HepG2 (cell line): Measurements from ENCODE around the gene RPS2. TPM values are rescaled to one million over a fixed set of nuclear protein-coding genes. Genes with fewer than 3 reads are reported as not detected.
"Not testable (repeated sequence)": the region's sequence is repeated elsewhere in the genome, so short reads cannot be mapped to it uniquely, and the experiment has no call there.

Experiments used
- ATAC-seq: fragments of 200-7000 bp; cut with Tn5 transposase; 3 replicates; pipeline ENCODE4 v1.9.1; 2020; ENCODE audit warnings: mild to moderate bottlenecking, moderate library complexity
- BruUV-seq: library from RNA; stranded (reverse); fragments of 400-500 nt; replicated peaks from 2 replicates; lab custom pipeline; 2021; lab: Mats Ljungman, UMichigan
- CTCF ChIA-PET: fragments of 300-600 bp; formaldehyde crosslinking; extraction: SDS; loops from one replicate; lab custom pipeline; 2021; ENCODE audit warnings: low total read pairs, inconsistent platforms, low intra/inter-chr PET ratio; lab: Yijun Ruan, JAX
- POLR2A ChIA-PET: fragments of 350-600 bp; sonication (Branson Sonifier 250); formaldehyde crosslinking; loops from one replicate; lab custom pipeline; 2020; ENCODE audit warnings: antibody characterized with exemption, inconsistent platforms; lab: Yijun Ruan, JAX
- DNase-seq: peaks from one replicate; pipeline ENCODE4 v3.0.0-alpha.2; 2015; ENCODE audit warnings: low spot score
- FAIRE-seq: peaks from 3 replicates; lab custom pipeline; 2011; peaks lifted over from hg19 to GRCh38; lab: Jason Lieb, UNC
- H2AFZ ChIP-seq: one replicate; pipeline ENCODE4 v1.6.1; 2011; ENCODE audit warnings: low read length, inconsistent platforms
- H3K27ac ChIP-seq: fragments of 300-600 bp; 3 replicates; pipeline ENCODE4 v1.8.0; 2011; ENCODE audit warnings: mixed run types, mild to moderate bottlenecking, mixed read lengths, low read length, inconsistent platforms; ENCODE audit not compliant: insufficient read depth; ENCODE audit errors: extremely low read length
- H3K27me3 ChIP-seq, 2 experiments: fragments of 200-600 bp in 1 of 2; 2 replicates in 1 of 2; 3 replicates in 1 of 2; pipeline versions ENCODE4 v1.6.0 to v1.8.0; 2011; ENCODE audit warnings: low read length in 2 of 2, mild to moderate bottlenecking in 2 of 2, moderate library complexity in 2 of 2, inconsistent platforms in 1 of 2; ENCODE audit not compliant: insufficient read depth in 2 of 2, control insufficient read depth in 1 of 2
- H3K36me3 ChIP-seq, 2 experiments: fragments of 200-600 bp in 1 of 2; replicated peaks in 1 of 2; 2 replicates in 1 of 2; 3 replicates in 1 of 2; pipeline versions ENCODE4 v1.5.1 to v1.8.0; 2011; ENCODE audit warnings: low read length in 2 of 2, inconsistent platforms in 1 of 2; ENCODE audit not compliant: insufficient read depth in 2 of 2, control insufficient read depth in 1 of 2
- H3K4me1 ChIP-seq: 2 replicates; pipeline ENCODE4 v1.5.1; 2012; ENCODE audit warnings: low read length, inconsistent platforms; ENCODE audit not compliant: insufficient read depth
- H3K4me2 ChIP-seq: 2 replicates; pipeline ENCODE4 v1.6.0; 2011; ENCODE audit warnings: low read depth, low read length, inconsistent platforms
- H3K4me3 ChIP-seq, 3 experiments: fragments of 200-600 bp in 1 of 3; sonication (generic), shearing (Covaris generic) in 1 of 3; replicated peaks in 1 of 3; 2 replicates each; pipeline ENCODE4 v1.5.1; 2011 to 2016; ENCODE audit warnings: low read length in 3 of 3, inconsistent platforms in 2 of 3, low read depth in 2 of 3, mild to moderate bottlenecking in 2 of 3, control low read depth in 1 of 3, mixed read lengths in 1 of 3; ENCODE audit not compliant: insufficient read depth in 1 of 3
- H3K79me2 ChIP-seq: one replicate; pipeline ENCODE4 v1.6.1; 2011; ENCODE audit warnings: low read length, inconsistent platforms; ENCODE audit not compliant: insufficient read depth
- H3K9ac ChIP-seq: 2 replicates; pipeline ENCODE4 v1.6.0; 2011; ENCODE audit warnings: mild to moderate bottlenecking, low read depth, low read length, inconsistent platforms; ENCODE audit not compliant: insufficient read depth
- H3K9me3 ChIP-seq: 2 replicates; pipeline ENCODE4 v1.5.1; 2012; ENCODE audit warnings: mild to moderate bottlenecking, low read length
- H4K20me1 ChIP-seq: 2 replicates; pipeline ENCODE4 v1.6.0; 2011; ENCODE audit warnings: inconsistent platforms, mild to moderate bottlenecking, low read length, moderate library complexity; ENCODE audit not compliant: insufficient read depth
- ARID2 ChIP-seq: sonication (generic); formaldehyde crosslinking; IDR thresholded peaks from 2 replicates; pipeline ENCODE4 v1.8.1; 2022; ENCODE audit warnings: mild to moderate bottlenecking, missing genetic modification reagents, borderline replicate concordance
- MAZ ChIP-seq, 2 experiments: sonication (generic) in 1 of 2; formaldehyde crosslinking in 1 of 2; IDR thresholded peaks; 2 replicates each; pipeline versions ENCODE4 v1.5.0 to v1.6.1; 2012 to 2020; ENCODE audit warnings: low read depth in 2 of 2, mild to moderate bottlenecking in 2 of 2, borderline replicate concordance in 1 of 2, improper control_type of control experiment in 1 of 2, low read length in 1 of 2, missing genetic modification reagents in 1 of 2, moderate library complexity in 1 of 2
- MEIS2 ChIP-seq: sonication (generic); formaldehyde crosslinking; IDR thresholded peaks from 2 replicates; pipeline ENCODE4 v1.9.0; 2021; ENCODE audit warnings: mild to moderate bottlenecking, missing genetic modification reagents
- NAIF1 ChIP-seq: sonication (generic); formaldehyde crosslinking; IDR thresholded peaks from 2 replicates; pipeline ENCODE4 v1.5.0; 2020; ENCODE audit warnings: mild to moderate bottlenecking, missing genetic modification reagents, borderline replicate concordance
- RARA ChIP-seq: IDR thresholded peaks from 2 replicates; pipeline ENCODE4 v1.6.1; 2016; ENCODE audit warnings: missing genetic modification reagents, missing compliant biosample characterization
- RXRB ChIP-seq: IDR thresholded peaks from 2 replicates; pipeline ENCODE4 v1.6.1; 2016; ENCODE audit warnings: borderline replicate concordance, missing genetic modification reagents, missing compliant biosample characterization
- SAP130 ChIP-seq: IDR thresholded peaks from 2 replicates; pipeline ENCODE4 v1.6.1; 2016; ENCODE audit warnings: low read depth
- SP5 ChIP-seq: IDR thresholded peaks from 2 replicates; pipeline ENCODE4 v1.6.1; 2016; ENCODE audit warnings: low read depth, borderline replicate concordance
- ZNF501 ChIP-seq: sonication (generic); formaldehyde crosslinking; IDR thresholded peaks from 2 replicates; pipeline ENCODE4 v1.5.1; 2020; ENCODE audit warnings: mild to moderate bottlenecking, moderate library complexity, missing genetic modification reagents
- ZNF746 ChIP-seq: sonication (generic); formaldehyde crosslinking; IDR thresholded peaks from 2 replicates; pipeline ENCODE4 v1.8.0; 2022; ENCODE audit warnings: mild to moderate bottlenecking, missing genetic modification reagents
- WGBS: methylation state at CpG from one replicate; pipeline ENCODE4 v1.1.6; 2017; ENCODE audit warnings: low lambda C conversion rate; 5-methylcytosine and 5-hydroxymethylcytosine counted together
- in situ Hi-C: cut with HindIII; loops from 2 replicates; pipeline ENCODE4 v1.10.0; 2017; ENCODE audit warnings: low pct_unique_long_range_greater_than_20kb; ENCODE audit not compliant: extremely low pct_ligation_motif_present
- intact Hi-C: fragments of 100-400 bp; cut with micrococcal nuclease; formaldehyde crosslinking; loops from one replicate; pipeline ENCODE4 v1.10.0; 2022; ENCODE audit not compliant: unreplicated experiment
- polyA plus RNA-seq, 8 experiments: library from polyadenylated mRNA; depleted of rRNA in 3 of 8; stranded (reverse) in 7 of 8; unstranded in 1 of 8; fragments of >200 nt; fragmentation: Illumina TruSeq in 4 of 8; extraction: Trizol in 4 of 8; gene quantifications; 2 replicates each; pipeline versions ENCODE4 v1.2.1 to v1.2.3, GENCODE V29; 2011 to 2016; ENCODE audit warnings: low read depth in 4 of 8, missing spikeins in 1 of 8, mixed read lengths in 1 of 8; ENCODE audit not compliant: insufficient read depth in 1 of 8
- total RNA-seq, 5 experiments: library from RNA; depleted of rRNA; stranded (reverse); fragments of >200 nt; fragmentation: Illumina TruSeq; extraction: Trizol; gene quantifications; 2 replicates each; pipeline ENCODE4 v1.2.3, GENCODE V29; 2016; ENCODE audit warnings: low read depth in 1 of 5
- TF ChIP-seq, protein P1 (sequence below): sonication (generic); formaldehyde crosslinking; IDR thresholded peaks from 2 replicates; pipeline ENCODE4 v1.5.1; 2020; ENCODE audit warnings: mild to moderate bottlenecking, moderate library complexity, missing genetic modification reagents
- TF ChIP-seq, protein P2 (sequence below): IDR thresholded peaks from 2 replicates; pipeline ENCODE4 v1.6.1; 2016; ENCODE audit warnings: missing genetic modification reagents, missing compliant biosample characterization
- TF ChIP-seq, protein P3 (sequence below): sonication (generic); formaldehyde crosslinking; IDR thresholded peaks from 2 replicates; pipeline ENCODE4 v1.4.0; 2020; ENCODE audit warnings: missing genetic modification reagents, mild to moderate bottlenecking, borderline replicate concordance
- TF ChIP-seq, protein P4 (sequence below): sonication (generic); formaldehyde crosslinking; IDR thresholded peaks from 2 replicates; pipeline ENCODE4 v1.4.0; 2020; ENCODE audit warnings: missing genetic modification reagents

Gene RPS2
- total and polyA plus RNA-seq, 2 of the 13 experiments (the other 11 are each of a cell fraction or from before 2014, with no cell fraction given): 1,908 to 4,514 TPM

DNA sequence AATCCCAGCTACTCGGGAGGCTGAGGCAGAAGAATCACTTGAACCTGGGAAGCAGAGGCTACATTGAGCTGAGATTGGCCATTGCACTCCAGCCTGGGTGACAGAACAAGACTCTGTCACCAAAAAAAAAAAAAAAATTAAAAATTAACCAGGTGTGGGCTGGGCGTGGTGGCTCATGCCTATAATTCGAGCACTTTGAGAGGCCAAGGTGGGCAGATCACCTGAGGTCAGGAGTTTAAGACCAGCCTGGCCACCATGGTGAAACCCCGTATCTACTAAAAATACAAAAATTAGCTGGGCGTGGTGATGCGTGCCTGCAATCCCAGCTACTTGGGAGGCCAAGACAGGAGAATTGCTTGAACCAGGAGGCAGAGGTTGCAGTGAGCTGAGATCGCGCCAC, 24.8 kb downstream of the RPS2 start:
- H4K20me1 ChIP-seq; FAIRE-seq; in situ Hi-C loops; CTCF ChIA-PET; H3K27me3 ChIP-seq; DNase-seq; H3K9me3 ChIP-seq; H2AFZ ChIP-seq; TF ChIP-seq MAZ (IDR thresholded peaks at IDR 0.05; ENCODE audit: borderline replicate concordance, low read depth, low read length): not testable (repeated sequence)
- H3K4me1 ChIP-seq: peaks cover 76% of the 10 kb centered on the region
- H3K27ac ChIP-seq: peak overlapping the region; percentile 96
- POLR2A ChIA-PET: interaction anchor here (0.6 to 5.8 kb wide), 23 partner anchors 7 to 234 kb away, joined by 3 to 139 read pairs (median 6); partner anchors contain the start of genes FAHD1, GFER, HAGH and MAPK8IP3
- TSS peak; percentile 30 for BruUV-seq
- ATAC-seq: peak; percentile 5; the same call in 2 of the 3 replicates
- intact Hi-C loops: loop anchor here (2.0 kb wide), 1 partner anchor 19 kb away; the partner anchor contains the start of gene NDUFB10
- peak overlapping the region; percentile 96 for H3K4me2 ChIP-seq
- peaks cover 7 to 24% of the 10 kb centered on the region in 2 experiments; a peak in 3 of 5 replicates for H3K36me3 ChIP-seq
- 18% methylated on average over 8 of the region's 8 CpGs for WGBS
- H3K4me3 ChIP-seq: peak overlapping the region in 2 of 3 experiments; percentile 33 to 96; a peak in 3 of 6 replicates
- peaks cover 26% of the 10 kb centered on the region for H3K79me2 ChIP-seq
- peak overlapping the region; percentile 90 for H3K9ac ChIP-seq
- TF ChIP-seq, protein P1, sequence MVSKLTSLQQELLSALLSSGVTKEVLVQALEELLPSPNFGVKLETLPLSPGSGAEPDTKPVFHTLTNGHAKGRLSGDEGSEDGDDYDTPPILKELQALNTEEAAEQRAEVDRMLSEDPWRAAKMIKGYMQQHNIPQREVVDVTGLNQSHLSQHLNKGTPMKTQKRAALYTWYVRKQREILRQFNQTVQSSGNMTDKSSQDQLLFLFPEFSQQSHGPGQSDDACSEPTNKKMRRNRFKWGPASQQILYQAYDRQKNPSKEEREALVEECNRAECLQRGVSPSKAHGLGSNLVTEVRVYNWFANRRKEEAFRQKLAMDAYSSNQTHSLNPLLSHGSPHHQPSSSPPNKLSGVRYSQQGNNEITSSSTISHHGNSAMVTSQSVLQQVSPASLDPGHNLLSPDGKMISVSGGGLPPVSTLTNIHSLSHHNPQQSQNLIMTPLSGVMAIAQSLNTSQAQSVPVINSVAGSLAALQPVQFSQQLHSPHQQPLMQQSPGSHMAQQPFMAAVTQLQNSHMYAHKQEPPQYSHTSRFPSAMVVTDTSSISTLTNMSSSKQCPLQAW (CRISPR knock-in tag): peak; percentile 69
- TF ChIP-seq SAP130 (0 out of 2 replicates have a peak, but pooled peaks have one; percentile 3), ZNF501 (CRISPR knock-in tag) (0 out of 2 replicates have a peak, but pooled peaks have one; percentile 7), ZNF746 (CRISPR knock-in tag) (peak; percentile 11; the same call in 1 of the 2 replicates), MAZ (CRISPR knock-in tag; IDR thresholded peaks at IDR 0.05; ENCODE audit: low read depth) (0 out of 2 replicates have a peak, but pooled peaks have one; percentile 2), SP5 (CRISPR knock-in tag) (peak; percentile 22; the same call in 1 of the 2 replicates), RXRB (peak; percentile 33; the same call in 1 of the 2 replicates), NAIF1 (CRISPR knock-in tag) (0 out of 2 replicates have a peak, but pooled peaks have one; percentile 13), ARID2 (CRISPR knock-in tag) (0 out of 2 replicates have a peak, but pooled peaks have one; percentile 1), RARA (CRISPR knock-in tag) (peak; percentile 81), MEIS2 (CRISPR knock-in tag) (0 out of 2 replicates have a peak, but pooled peaks have one; percentile 41)
- TF ChIP-seq, protein P2, sequence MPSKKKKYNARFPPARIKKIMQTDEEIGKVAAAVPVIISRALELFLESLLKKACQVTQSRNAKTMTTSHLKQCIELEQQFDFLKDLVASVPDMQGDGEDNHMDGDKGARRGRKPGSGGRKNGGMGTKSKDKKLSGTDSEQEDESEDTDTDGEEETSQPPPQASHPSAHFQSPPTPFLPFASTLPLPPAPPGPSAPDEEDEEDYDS (CRISPR knock-in tag): peak; percentile 62; the same call in 1 of the 2 replicates
- TF ChIP-seq, protein P3, sequence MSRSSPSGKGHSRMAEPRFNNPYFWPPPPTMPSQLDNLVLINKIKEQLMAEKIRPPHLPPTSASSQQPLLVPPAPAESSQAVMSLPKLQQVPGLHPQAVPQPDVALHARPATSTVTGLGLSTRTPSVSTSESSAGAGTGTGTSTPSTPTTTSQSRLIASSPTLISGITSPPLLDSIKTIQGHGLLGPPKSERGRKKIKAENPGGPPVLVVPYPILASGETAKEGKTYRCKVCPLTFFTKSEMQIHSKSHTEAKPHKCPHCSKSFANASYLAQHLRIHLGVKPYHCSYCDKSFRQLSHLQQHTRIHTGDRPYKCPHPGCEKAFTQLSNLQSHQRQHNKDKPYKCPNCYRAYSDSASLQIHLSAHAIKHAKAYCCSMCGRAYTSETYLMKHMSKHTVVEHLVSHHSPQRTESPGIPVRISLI (CRISPR knock-in tag): peak; percentile 90
- TF ChIP-seq, protein P4, sequence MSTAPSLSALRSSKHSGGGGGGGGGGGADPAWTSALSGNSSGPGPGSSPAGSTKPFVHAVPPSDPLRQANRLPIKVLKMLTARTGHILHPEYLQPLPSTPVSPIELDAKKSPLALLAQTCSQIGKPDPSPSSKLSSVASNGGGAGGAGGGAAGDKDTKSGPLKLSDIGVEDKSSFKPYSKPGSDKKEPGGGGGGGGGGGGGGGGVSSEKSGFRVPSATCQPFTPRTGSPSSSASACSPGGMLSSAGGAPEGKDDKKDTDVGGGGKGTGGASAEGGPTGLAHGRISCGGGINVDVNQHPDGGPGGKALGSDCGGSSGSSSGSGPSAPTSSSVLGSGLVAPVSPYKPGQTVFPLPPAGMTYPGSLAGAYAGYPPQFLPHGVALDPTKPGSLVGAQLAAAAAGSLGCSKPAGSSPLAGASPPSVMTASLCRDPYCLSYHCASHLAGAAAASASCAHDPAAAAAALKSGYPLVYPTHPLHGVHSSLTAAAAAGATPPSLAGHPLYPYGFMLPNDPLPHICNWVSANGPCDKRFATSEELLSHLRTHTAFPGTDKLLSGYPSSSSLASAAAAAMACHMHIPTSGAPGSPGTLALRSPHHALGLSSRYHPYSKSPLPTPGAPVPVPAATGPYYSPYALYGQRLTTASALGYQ: peak; percentile 37; the same call in 1 of the 2 replicates
